Measurements from ENCODE around the gene APBB2. TPM values are rescaled to one million over a fixed set of nuclear protein-coding genes. Genes with fewer than 3 reads are reported as not detected.
"Not testable (repeated sequence)": the region's sequence is repeated elsewhere in the genome, so short reads cannot be mapped to it uniquely, and the experiment has no call there.

Gene APBB2
- total RNA-seq, 4 donors from 2014 or later: 139 to 248 (median 203) TPM

- WGBS, 2 donors: 31 to 40% methylated on average over 8 of the region's 8 CpGs
- TF ChIP-seq POLR2A (IDR thresholded peaks at IDR 0.05) (no peak), EP300 (IDR thresholded peaks at IDR 0.05) (peak in 1 of 2 donors; percentile 35)
- no peak for DNase-seq (ENCODE audit: low spot score in 2 of 2)
- Histone ChIP-seq H3K36me3 (peaks cover 0 to 13% (median 0%) of the 10 kb centered on the region in 3 donors), H3K27ac (no peak overlapping the region), H3K27me3 (no peaks in the 10 kb centered on the region), H3K4me3 (no peak overlapping the region), H3K9me3 (no peaks in the 10 kb centered on the region), H3K4me1 (peaks cover 0 to 17% (median 0%) of the 10 kb centered on the region in 4 donors)
Measured at GRCh38 chr4:40909363-40909876, 304.9 kb downstream of the APBB2 start.

- Histone ChIP-seq H3K27ac (peak overlapping the region in 1 of 4 donors; percentile 2), H3K36me3 (peaks cover 0 to 9% (median 0%) of the 10 kb centered on the region in 3 donors), H3K27me3 (no peaks in the 10 kb centered on the region), H3K4me1 (peaks cover 0 to 17% (median 0%) of the 10 kb centered on the region in 4 donors), H3K4me3 (no peak overlapping the region), H3K9me3 (no peaks in the 10 kb centered on the region)
- TF ChIP-seq, protein P1, sequence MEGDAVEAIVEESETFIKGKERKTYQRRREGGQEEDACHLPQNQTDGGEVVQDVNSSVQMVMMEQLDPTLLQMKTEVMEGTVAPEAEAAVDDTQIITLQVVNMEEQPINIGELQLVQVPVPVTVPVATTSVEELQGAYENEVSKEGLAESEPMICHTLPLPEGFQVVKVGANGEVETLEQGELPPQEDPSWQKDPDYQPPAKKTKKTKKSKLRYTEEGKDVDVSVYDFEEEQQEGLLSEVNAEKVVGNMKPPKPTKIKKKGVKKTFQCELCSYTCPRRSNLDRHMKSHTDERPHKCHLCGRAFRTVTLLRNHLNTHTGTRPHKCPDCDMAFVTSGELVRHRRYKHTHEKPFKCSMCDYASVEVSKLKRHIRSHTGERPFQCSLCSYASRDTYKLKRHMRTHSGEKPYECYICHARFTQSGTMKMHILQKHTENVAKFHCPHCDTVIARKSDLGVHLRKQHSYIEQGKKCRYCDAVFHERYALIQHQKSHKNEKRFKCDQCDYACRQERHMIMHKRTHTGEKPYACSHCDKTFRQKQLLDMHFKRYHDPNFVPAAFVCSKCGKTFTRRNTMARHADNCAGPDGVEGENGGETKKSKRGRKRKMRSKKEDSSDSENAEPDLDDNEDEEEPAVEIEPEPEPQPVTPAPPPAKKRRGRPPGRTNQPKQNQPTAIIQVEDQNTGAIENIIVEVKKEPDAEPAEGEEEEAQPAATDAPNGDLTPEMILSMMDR (IDR thresholded peaks at IDR 0.05): peak; percentile 81 to 86 (median 85)
- no peak for TF ChIP-seq POLR2A (IDR thresholded peaks at IDR 0.05)
- WGBS, 2 donors: 43 to 50% methylated on average over 10 to 12 of the region's 12 CpGs
- peak in 1 of 2 donors; percentile 45 for DNase-seq (ENCODE audit: low spot score in 2 of 2)
Measured at GRCh38 chr4:40908702-40909362, 305.5 kb downstream of the APBB2 start.

- peak overlapping the region in 1 of 4 donors; percentile 2 for H3K27ac ChIP-seq
- H3K4me1 ChIP-seq: peaks cover 0 to 17% (median 0%) of the 10 kb centered on the region in 4 donors
- H3K36me3 ChIP-seq: peaks cover 0 to 9% (median 0%) of the 10 kb centered on the region in 3 donors
- no peak for DNase-seq (ENCODE audit: low spot score in 2 of 2)
- 70 to 75% methylated on average over 12 of the region's 12 CpGs for WGBS, 2 donors
- no peaks in the 10 kb centered on the region for H3K9me3 ChIP-seq
- no peak overlapping the region for H3K4me3 ChIP-seq
- no peaks in the 10 kb centered on the region for H3K27me3 ChIP-seq
- TF ChIP-seq POLR2A (IDR thresholded peaks at IDR 0.05): no peak
- no peak for TF ChIP-seq EP300 (IDR thresholded peaks at IDR 0.05)
- TF ChIP-seq, protein P1 (IDR thresholded peaks at IDR 0.05): no peak
Measured at GRCh38 chr4:40908297-40908696, 306.0 kb downstream of the APBB2 start.

DNA sequence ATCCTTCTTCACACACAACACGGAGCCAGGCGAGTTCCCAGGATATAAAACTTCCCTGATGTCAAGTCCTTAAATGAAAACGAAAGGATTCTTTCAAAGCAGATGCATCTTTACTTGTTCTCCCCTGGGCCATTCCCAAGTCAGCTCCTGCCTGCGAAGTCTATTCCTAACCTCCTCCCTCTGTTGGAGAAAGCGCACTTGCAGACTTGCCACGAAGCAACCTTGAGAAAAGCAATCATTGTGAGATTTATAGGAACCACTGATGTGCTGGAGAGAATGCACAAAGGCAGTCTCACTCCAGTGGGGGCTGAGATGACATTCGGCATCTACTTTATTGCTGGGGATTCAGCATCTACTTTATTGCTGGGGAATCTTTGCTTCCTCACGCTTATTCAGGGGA lies 308.9 kb downstream of the APBB2 start:
- WGBS, 2 donors: 63 to 68% methylated on average over 8 of the region's 8 CpGs
- DNase-seq (ENCODE audit: low spot score in 2 of 2): no peak
- no peak overlapping the region for H3K4me3 ChIP-seq
- TF ChIP-seq EP300 (IDR thresholded peaks at IDR 0.05) (no peak), POLR2A (IDR thresholded peaks at IDR 0.05) (no peak)
- TF ChIP-seq, protein P1 (IDR thresholded peaks at IDR 0.05): no peak
- H3K27ac ChIP-seq: no peak overlapping the region
- peaks cover 0 to 17% (median 0%) of the 10 kb centered on the region in 4 donors for H3K4me1 ChIP-seq
- no peaks in the 10 kb centered on the region for H3K9me3 ChIP-seq
- no peaks in the 10 kb centered on the region for H3K27me3 ChIP-seq
- peaks cover 0 to 14% (median 0%) of the 10 kb centered on the region in 3 donors for H3K36me3 ChIP-seq

- WGBS, 2 donors: 93 to 99% methylated on average over 4 of the region's 4 CpGs
Measured at GRCh38 chr4:40900531-40900930, 313.8 kb downstream of the APBB2 start.

DNA sequence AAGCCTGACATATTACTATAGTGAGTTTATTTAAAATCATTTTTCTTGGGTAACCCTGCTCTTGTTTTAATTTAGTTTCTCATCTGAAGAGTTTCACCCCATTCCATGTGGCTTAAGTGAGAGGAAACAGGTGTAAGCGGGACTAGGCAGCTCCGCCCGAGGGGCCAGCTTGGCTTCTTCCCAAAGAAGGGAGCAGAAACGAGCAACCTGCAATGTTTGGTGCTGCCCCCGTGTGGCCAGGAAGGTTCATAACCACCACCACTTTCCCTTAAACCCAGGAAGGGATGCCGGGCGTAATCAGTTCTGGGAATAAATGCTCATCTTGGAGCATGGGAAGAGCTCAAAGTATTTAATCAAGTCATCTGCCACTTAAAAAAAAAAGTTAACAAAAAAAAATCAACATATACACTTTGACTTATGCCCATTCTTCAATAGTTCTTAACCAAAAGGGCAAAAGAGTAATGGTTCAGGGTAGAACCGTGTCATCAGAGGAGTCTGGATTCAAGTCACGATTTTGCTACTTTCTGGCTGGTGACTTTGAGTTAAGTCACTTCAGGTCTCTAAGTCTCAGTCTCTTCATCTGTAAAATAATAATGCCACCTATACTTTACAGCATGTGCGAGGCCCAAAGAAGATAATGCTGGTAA lies 316.7 kb downstream of the APBB2 start:
- no peak for TF ChIP-seq POLR2A (IDR thresholded peaks at IDR 0.05)
- TF ChIP-seq, protein P1 (IDR thresholded peaks at IDR 0.05): peak; percentile 65 to 77 (median 71)
- H3K4me3 ChIP-seq: no peak overlapping the region
- DNase-seq (ENCODE audit: low spot score in 2 of 2): peak in 1 of 2 donors; percentile 53
- H3K36me3 ChIP-seq: peaks cover 0 to 17% (median 0%) of the 10 kb centered on the region in 3 donors
- H3K27ac ChIP-seq: no peak overlapping the region
- 32 to 37% methylated on average over 10 of the region's 10 CpGs for WGBS, 2 donors
- no peaks in the 10 kb centered on the region for H3K9me3 ChIP-seq
- H3K27me3 ChIP-seq: no peaks in the 10 kb centered on the region
- H3K4me1 ChIP-seq: no peaks in the 10 kb centered on the region

More at GRCh38 chr4:40900531-40900930, 313.8 kb downstream of the APBB2 start:
- H3K36me3 ChIP-seq: peaks cover 0 to 12% (median 0%) of the 10 kb centered on the region in 3 donors
- H3K27me3 ChIP-seq; DNase-seq (ENCODE audit: low spot score in 2 of 2); H3K4me3 ChIP-seq; H3K9me3 ChIP-seq; H3K27ac ChIP-seq; H3K4me1 ChIP-seq: not testable (repeated sequence)

Measured in tibial nerve (tissue), 4 donors.